Islet of Langerhans (tissue), 1 donor: ENCODE results near the gene CDC25A.

Experiments
- FAIRE-seq: peaks from one replicate; lab custom pipeline; 2011; peaks lifted over from hg19 to GRCh38; lab: Jason Lieb, UNC

The CDC25A gene

GRCh38 chr3:48194446-48195071, 6.3 kb upstream of the CDC25A start:
- FAIRE-seq, result no peak

GRCh38 chr3:48190911-48191310, 2.7 kb upstream of the CDC25A start:
- FAIRE-seq, result no peak

- no peak for FAIRE-seq
Observed at GRCh38 chr3:48189321-48189720, 1.1 kb upstream of the CDC25A start.

GRCh38 chr3:48187579-48188265, 495 bp downstream of the CDC25A start:
- no peak for FAIRE-seq

- no peak for FAIRE-seq
Observed at GRCh38 chr3:48187301-48187578, 977 bp downstream of the CDC25A start.

- FAIRE-seq, result no peak
Observed at GRCh38 chr3:48186631-48187300, 1.5 kb downstream of the CDC25A start.

- FAIRE-seq, result no peak
Observed at GRCh38 chr3:48185129-48185528, 3.1 kb downstream of the CDC25A start.

GRCh38 chr3:48184299-48184698, 3.9 kb downstream of the CDC25A start:
- no peak for FAIRE-seq

GRCh38 chr3:48180531-48181253, 7.5 kb downstream of the CDC25A start:
- no peak for FAIRE-seq

GRCh38 chr3:48180021-48180420, 8.2 kb downstream of the CDC25A start:
- no peak for FAIRE-seq

GRCh38 chr3:48178072-48178471, 10.1 kb downstream of the CDC25A start:
- FAIRE-seq, result no peak

GRCh38 chr3:48157950-48158376, 30.3 kb downstream of the CDC25A start:
- FAIRE-seq, result no peak

- no peak for FAIRE-seq
Observed at GRCh38 chr3:48157202-48157840, 30.9 kb downstream of the CDC25A start.

GRCh38 chr3:48156163-48156562, 32.1 kb downstream of the CDC25A start:
- FAIRE-seq, result no peak

GRCh38 chr3:48155122-48155521, 33.1 kb downstream of the CDC25A start:
- FAIRE-seq, result no peak

GRCh38 chr3:48151807-48152427, 36.3 kb downstream of the CDC25A start:
- no peak for FAIRE-seq

GRCh38 chr3:48151058-48151806, 37.0 kb downstream of the CDC25A start:
- FAIRE-seq, result no peak

- FAIRE-seq, result no peak
Observed at GRCh38 chr3:48143992-48144391, 44.2 kb downstream of the CDC25A start.

GRCh38 chr3:48143567-48143966, 44.6 kb downstream of the CDC25A start:
- no peak for FAIRE-seq

GRCh38 chr3:48142316-48142870, 45.8 kb downstream of the CDC25A start:
- FAIRE-seq, result no peak

GRCh38 chr3:48141604-48142137, 46.5 kb downstream of the CDC25A start:
- no peak for FAIRE-seq
